Dermis microvascular lymphatic vessel endothelial cell (primary cell): ENCODE results near the gene BCL11A. TPM values are rescaled to one million over a fixed set of nuclear protein-coding genes. Genes with fewer than 3 reads are reported as not detected.
"Not testable (repeated sequence)": the region's sequence is repeated elsewhere in the genome, so short reads cannot be mapped to it uniquely, and the experiment has no call there.

Source experiments
- DNase-seq, 2 donors: peaks; one replicate each; pipeline versions ENCODE4 v3.0.0 to v3.0.0-alpha.2; 2010; ENCODE audit warnings: low read depth in 2 of 2
- total RNA-seq: library from RNA; depleted of rRNA; stranded (reverse); fragments of >200 nt; gene quantifications from 2 replicates; pipeline ENCODE4 v1.2.1, GENCODE V29; 2014

BCL11A gene
- total RNA-seq, 1 donor from 2014 or later = 0.64 TPM

- DNase-seq = no peak
These were observed 116.3 kb downstream of the BCL11A start for GRCh38 chr2:60437080-60437696.

GRCh38 chr2:60433018-60433596, 120.3 kb downstream of the BCL11A start:
- DNase-seq = no peak

DNA sequence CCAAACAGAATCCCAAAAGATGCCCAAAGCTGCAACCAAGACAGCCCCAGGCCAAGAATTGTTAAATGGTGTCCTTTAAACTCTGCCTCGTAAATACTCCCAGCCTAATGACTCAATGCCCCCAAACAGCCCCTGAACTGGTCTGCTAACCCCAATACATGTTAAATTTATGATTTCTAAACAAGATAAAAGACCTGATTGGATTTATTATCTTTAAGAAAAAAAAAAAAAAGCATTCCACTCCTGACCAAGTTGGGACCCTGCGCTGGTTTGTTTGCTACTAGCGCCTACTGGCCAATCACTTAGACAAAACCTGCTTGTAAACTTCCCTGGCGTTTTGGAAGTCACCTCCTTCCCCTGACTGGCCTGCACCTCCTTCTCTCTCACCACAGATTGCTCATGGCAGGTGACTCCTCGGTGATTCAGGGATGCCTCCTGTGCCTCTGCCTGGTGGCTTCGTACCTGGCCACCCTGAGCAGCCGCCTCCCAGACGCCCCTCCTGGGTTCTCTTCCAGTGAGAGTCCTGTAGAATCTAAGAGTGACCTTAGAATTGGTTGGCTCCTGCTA, 121.3 kb downstream of the BCL11A start:
- DNase-seq = no peak

- DNase-seq = no peak
These were observed 123.8 kb downstream of the BCL11A start for GRCh38 chr2:60429681-60430080.

- DNase-seq = no peak
These were observed 126.6 kb downstream of the BCL11A start for GRCh38 chr2:60426880-60427279.

DNA sequence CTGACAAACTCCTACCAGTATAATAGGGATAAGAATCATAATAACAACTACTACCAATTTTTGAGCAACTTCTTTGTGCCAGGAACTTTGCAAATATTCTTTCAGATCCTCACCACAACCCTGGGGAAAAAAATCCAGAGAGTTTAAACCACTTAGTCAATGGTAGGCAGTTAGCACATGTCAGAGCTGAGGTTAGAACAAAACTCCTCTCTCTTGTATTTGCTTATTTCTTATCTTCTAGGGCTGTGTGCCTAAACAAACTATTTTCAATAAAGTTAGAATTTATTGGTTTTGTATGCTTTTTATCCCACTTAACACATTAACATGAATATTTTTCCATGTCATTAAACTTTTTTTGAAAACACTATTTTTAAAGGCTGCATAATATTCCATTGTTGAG, 127.1 kb downstream of the BCL11A start:
- no peak for DNase-seq

DNA sequence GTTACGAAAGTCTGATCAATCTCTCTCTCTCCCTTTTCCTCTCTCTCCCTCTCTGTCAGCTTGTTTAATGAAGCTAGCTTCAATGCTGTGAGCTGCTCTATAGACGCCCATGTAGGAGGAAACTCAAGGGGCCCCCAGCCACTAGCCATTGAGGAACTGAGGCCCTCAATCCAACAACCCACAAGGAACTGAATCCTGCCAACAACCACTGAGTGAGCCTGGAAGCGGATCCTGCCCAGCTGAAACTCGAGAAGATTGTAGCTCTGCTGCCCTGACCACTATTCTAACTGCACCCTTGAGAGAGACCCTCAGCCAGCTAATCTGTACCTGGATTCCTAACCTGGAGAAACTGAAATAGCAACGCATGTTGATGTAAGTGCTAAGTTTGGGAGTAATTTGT, 129.2 kb downstream of the BCL11A start:
- no peak for DNase-seq

DNA sequence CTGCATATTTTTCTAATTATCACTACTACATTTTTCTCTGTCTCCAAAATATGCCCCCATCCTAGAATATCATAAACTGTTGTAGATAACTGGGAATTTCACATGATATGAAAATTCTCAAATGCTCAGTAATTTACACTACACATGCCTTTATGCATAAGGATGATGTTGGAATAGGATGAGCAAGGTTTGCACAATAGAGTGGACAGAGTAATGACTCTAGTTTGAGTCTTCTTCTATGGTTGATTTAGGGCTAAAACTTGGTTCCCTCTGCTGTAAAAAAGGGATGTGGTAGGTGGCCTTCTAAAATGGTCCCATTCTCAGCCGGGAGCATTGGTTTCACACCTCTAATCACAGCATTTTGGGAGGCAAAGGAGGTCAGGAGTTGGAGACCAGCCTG, 129.9 kb downstream of the BCL11A start:
- no peak for DNase-seq

DNA sequence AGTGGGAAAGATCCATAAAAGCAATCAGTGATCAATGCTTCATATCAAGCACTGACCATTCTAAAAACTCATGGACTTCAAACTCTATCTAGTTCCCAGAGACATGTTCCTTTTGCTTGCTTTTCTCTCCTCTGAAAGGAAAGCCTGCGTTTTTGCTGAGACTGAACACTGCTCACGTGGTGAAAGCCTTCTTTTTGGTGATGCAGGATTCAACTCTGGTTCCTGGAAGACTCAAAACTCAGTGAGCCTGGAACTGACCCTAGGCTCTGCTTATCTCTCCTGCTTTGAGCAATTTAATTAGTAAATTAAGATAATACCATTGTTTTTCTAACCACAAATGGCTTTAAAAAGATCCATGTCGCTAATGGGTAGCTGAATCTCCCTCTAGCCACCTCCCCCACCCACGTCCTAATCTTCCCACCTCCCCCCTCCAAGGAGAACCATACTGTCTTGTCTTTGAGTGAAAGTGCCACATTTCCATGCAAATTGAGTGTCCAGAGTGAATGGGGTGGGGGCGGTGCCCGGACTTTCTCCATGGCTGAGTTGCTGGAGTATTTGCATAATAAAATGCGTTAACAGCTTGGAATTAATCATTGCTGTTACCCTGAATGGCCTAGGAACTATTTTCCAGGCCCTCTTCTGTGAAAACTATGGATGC, 130.5 kb downstream of the BCL11A start:
- DNase-seq = no peak

DNA sequence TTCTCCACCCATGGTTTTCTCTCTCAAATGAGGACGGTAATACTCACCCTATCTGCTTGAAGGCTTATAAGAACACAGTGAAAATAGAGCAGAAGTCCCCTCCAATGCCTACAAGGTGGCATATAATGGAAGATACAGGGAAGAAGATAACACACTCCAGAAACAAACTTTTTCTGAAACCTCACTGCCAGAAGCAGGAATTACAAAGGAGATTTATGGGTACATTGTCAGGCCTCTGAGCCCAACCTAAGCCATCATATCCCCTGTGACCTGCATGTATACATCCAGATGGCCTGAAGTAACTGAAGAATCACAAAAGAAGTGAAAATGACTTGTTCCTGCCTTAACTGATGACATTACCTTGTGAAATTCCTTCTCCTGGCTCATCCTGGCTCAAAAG, 136.2 kb downstream of the BCL11A start:
- not testable (repeated sequence) for DNase-seq

GRCh38 chr2:60416221-60417008, 137.0 kb downstream of the BCL11A start:
- DNase-seq = no peak

- DNase-seq = no peak
These were observed 137.6 kb downstream of the BCL11A start for GRCh38 chr2:60415814-60416213.

- DNase-seq = no peak
These were observed 138.8 kb downstream of the BCL11A start for GRCh38 chr2:60414495-60415138.

DNA sequence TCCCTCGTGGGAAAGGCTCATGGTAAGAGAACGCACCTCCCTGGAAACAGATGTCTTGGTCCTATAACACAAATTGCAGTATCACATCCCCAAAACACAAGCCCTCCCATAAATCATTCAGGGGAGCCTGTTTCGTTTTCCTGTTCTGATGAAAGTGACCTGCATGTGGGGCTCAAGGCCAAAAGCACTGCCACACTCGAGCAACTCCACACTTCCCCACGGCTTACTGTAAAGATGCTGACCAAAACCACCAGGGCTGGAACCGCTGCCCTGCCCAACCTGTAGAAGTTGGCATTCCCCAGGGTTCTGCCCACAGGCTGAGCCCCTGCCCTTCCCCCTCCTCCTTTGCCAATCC, 139.7 kb downstream of the BCL11A start:
- DNase-seq = no peak

DNA sequence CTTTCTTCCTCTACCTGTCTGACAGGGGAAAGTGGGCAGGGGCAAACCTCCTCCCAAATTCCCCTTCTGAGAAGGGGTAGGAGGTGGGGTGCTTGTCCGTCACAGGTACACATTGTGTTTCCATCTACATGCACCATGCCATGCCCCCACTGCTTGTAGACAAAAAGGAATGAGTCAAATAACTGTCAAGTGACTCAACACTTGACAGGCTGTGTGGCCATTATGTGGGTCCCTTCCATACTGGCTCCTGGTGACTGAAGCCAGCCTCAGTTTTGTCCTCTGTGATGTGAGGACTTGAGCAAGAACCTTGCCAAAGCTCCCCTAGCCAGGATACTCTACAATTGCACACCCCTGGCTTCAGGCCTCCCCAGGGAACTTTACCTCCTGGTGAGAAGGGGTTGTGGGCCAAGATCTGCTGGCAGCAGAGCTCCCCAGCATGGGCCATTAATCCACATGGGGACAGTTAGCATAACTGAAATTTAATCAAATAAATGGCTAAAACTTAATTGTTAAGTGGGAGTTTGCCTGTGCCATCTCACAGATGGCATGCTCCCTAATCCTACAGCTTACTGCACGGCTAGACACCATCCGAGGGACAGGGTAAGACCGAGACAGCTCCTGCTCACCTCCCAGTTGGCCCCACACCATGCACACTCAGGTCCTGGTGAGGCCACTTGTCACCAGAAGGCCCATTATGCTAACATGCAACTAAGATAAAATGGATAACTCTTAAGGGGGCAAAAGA, 140.2 kb downstream of the BCL11A start:
- DNase-seq = no peak

GRCh38 chr2:60412620-60413019, 140.8 kb downstream of the BCL11A start:
- DNase-seq = no peak

- DNase-seq = no peak
These were observed 141.4 kb downstream of the BCL11A start for GRCh38 chr2:60412027-60412426.

DNA sequence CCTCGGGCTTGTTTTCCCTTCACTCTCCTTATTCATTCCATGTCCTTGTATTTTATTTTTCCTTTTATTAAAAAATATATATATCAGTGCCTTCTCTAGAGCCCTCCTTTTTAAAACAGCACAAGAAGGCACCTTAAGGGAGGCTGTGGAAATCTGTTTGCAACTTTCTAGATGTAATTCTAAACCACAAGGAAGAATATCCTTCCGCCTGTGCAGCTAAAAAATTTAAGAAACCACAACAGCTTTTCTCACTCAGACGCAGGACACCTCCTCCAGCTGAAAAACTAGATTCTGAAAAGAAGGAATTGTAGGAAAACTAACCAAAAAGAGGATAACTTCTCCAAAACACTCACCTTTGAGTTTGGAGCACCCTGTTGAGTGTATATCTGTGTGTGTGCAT, 142.2 kb downstream of the BCL11A start:
- DNase-seq = no peak

GRCh38 chr2:60410456-60411146, 142.9 kb downstream of the BCL11A start:
- no peak for DNase-seq

GRCh38 chr2:60409531-60409871, 144.0 kb downstream of the BCL11A start:
- no peak for DNase-seq
